Measurements from ENCODE around the gene BPIFB6.

BPIFB6 gene

DNA sequence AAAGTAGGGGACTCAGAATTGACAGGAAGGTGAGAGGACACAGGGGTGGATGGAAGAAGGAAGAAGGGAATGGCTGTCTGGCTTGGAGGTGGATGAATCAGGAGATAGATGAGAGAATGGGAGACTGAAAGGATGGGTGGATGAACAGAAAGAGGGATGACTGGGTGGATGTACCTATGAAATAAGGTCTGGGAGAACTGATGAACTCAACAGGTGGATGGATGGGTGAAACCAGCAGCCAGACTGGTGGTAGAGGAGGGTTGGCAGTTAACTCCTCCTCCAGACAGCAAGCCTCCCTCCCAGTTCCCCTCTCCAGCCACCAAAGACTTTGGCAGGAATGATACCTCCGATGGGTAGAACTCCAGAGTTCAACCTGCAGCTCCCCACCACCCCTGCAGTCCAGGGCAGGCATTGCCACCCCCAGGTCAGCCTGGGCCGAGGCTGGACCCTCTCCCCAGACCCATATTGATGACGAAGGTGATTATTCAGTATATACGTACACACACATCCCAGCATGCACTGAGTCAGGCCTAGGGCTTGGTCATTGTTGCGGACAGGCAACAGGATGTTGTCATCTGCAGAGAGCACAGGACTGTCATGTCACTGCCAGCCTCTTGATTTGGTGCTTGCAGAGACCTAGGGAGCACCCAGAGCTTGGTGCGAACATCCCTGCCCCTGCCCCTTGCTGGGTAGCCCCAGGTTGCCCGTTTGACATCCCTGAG, 29.2 kb upstream of the BPIFB6 start:
- no peak for DNase-seq (ENCODE audit: low spot score)

DNA sequence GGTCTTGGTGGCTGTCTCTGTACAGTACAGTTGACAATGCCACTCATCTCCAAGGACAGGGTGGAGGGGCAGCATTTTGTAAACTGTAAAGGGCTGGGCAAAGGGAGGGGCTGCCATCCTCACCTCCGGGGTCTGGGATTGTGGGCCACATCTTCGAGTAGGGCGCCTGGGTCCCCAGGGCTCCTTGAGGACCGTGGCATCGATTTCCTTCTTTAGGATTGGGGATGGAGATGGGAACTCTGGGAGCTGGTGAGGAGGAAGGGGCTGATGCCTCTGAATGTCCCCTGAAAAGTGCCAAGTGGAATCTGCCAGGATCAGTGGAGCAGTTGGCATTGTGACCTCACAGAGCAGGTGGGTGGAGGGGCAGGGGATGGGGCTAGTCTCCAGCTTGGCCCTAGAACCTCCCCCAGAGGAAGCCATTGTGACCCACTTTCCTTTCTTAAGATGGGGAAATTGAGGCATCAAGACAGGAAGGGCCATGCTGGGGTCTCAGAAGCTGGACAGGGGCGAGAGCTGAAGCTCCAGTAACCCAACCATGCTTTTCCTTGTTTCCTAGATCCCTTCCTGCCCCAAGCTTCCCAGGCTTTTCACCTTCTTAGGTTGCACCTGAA, 27.2 kb upstream of the BPIFB6 start, which contains the start of gene SUN5:
Gene SUN5, minus strand, starts transcription at position 293 of the 611 bp plus-strand sequence. Its CDS starts 93 bp downstream, at position 200.
- no peak for DNase-seq (ENCODE audit: low spot score)

DNA sequence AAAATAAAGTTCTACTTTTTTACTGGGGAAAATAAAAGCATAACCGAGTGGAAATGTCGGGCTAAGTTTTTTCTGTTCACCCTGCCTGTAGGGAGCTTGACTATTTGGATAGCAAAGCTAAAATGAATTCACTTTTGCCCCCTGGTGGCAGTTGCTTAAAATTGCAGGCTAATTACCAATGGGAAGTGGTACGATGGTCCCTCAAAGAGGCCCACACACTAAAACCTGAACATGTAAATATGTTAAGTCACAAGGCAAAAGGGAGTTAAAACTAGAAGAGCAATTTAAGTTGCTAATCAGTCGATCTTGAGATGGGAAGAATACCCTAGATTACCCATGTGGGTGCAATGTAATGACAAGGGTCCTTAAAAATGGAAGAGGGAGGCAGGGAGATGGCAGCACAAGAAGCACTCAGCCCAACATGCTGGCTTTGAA, 26.3 kb upstream of the BPIFB6 start:
- no peak for DNase-seq (ENCODE audit: low spot score)

DNA sequence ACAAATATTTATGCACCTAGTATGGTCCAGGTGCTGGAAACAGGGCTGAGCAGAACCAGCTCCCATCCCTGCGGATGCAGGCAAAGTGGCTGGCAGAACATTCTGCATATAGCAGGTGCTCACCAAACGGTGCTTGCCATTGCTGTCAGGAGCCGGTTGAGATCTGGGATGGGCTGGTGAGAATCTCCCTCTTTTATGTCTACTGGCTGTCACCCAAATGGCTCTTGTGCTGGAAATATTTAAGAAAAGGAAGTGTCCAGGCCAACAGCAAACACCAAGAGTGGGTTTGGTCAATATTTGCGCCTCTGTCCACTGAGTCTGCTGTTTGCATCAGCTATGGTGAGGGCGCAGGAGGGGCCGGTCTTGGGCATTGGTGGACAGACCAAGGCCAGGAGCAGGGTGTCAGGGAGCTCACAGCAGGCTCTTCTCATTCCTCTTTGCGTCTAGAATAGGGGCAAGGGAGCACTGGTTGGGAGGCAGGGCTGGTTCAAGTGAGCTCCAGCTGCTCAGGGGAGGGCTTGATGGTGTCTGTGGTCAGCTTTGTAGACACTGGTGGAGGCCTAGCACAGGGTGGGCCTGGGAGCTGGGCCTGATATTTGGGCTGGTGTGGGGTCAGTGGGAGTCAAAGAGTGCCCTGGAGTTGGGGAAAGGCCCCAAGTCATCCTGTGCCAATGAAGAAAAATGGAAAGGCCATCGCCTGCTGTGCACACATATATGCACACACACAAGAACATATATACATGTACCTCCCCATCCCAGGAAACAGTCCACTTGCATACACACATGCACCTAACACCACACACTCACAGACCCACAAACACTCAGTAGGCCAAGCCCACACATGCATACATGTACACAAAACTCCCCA, 25.3 kb upstream of the BPIFB6 start:
- no peak for DNase-seq (ENCODE audit: low spot score)

DNA sequence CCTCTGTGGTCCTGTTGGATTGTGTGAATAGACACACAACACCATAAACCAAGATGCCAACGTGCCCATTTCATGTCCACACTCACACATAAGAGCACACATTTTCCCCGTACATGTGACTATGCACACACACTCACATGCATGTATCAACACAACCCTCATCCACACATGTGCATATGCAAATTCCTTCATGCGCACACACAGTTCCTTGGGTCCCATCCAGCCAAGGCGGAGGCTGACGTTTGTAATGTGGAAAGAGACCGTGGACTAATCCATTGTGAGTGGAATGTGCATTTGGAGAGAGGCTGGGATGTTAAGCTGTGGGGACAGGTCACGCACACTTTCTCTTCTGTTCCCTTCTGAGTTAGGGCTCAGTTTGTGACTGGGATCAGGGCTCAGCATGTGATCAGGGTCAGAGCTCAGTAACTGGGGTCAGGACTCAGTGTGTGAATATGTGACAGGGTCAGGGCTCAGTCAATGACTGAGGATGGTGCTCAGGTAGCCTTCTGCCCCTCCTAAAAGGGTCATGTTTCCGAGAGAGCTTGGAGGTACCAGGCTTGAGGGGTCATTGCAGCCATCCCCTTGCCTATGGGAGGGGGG, 24.6 kb upstream of the BPIFB6 start:
- DNase-seq (ENCODE audit: low spot score) = no peak

DNA sequence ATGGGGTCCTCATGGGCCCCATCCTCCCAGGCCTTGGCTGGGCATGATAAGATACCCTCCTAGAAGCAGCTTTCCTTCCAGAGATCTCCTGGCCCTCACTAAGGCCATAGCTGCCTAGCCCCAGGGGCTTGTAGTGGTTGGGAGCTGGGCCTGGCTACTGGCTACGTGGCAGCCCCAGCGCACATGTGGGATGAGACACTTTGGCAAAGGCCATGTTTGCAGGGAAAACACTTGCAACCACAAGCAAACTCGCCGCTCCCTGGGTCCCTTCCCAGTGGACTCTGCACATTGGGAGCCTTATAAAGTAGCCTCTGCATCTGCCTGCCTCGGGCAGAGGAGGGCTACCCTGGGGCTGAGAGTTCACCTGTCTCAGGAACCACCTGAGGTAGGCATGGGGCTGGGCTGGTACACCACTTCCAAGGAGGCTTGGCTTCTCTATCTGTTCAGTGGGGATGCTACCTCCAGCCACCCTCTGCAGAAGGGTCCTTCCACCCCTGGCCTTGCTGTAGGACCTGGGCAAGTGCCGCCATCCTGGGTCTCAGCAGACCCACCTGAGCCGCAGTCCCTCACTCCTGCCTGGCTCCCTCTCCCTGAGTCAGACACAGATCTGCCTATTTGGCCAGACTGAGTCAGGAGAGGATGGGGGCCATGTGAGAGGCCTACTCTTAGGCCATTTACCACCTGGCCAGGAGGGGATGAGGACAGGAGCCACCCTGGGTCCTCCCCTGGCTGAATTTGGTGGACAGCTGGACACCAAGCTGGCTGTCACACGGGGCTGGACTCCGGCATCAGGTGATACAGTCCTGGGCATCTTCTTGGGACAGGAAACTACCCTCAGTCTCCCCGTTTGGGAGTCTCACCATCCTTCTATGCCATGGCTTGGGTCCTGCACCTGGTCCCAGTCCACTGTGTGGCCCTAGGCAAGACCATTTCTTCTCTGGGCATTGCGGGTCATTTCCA, 23.8 kb upstream of the BPIFB6 start, which contains the start of gene BPIFB2:
Gene BPIFB2, plus strand, starts transcription at position 329 of the 960 bp plus-strand sequence. CDS start 871 bp downstream, outside the sequence.
- no peak for DNase-seq (ENCODE audit: low spot score)

DNA sequence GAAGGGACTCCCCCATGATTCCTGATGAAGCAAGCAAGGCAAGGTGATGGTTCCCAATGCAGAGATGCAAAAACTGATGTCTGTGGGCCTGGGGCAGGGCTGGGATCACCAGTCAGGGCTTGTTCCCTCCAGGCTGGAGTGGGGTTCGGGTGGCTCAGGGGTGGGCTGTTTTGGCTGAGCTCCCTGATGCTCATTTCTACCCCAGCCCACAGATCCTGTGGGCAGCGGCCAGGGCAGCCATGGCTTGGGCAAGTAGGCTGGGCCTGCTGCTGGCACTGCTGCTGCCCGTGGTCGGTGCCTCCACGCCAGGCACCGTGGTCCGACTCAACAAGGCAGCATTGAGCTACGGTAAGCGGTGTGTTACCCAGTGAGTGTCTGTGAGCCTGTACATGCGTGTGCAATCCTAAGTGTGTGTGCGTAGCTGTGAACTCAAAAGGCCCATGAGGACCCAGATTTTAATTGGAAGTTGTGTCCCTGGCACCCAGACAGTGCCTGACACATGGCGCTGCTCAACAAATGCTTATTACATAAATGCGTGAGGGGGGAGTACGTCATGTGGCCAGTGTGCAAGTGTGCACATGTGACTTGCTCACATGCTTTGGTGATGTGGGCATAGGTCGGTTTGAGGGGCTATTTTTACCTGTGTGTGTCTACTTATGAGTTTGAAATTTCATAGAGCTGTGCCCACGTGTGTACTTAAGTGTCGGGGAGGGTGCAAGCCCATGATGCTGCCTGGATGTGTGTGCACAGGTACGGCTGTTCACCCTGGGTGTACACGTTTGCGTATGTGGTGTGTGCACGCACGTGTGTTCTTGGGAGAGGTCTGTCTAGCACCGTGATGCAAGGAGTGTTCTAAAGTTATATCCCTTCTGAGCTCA, 22.9 kb upstream of the BPIFB6 start:
- DNase-seq (ENCODE audit: low spot score) = no peak

DNA sequence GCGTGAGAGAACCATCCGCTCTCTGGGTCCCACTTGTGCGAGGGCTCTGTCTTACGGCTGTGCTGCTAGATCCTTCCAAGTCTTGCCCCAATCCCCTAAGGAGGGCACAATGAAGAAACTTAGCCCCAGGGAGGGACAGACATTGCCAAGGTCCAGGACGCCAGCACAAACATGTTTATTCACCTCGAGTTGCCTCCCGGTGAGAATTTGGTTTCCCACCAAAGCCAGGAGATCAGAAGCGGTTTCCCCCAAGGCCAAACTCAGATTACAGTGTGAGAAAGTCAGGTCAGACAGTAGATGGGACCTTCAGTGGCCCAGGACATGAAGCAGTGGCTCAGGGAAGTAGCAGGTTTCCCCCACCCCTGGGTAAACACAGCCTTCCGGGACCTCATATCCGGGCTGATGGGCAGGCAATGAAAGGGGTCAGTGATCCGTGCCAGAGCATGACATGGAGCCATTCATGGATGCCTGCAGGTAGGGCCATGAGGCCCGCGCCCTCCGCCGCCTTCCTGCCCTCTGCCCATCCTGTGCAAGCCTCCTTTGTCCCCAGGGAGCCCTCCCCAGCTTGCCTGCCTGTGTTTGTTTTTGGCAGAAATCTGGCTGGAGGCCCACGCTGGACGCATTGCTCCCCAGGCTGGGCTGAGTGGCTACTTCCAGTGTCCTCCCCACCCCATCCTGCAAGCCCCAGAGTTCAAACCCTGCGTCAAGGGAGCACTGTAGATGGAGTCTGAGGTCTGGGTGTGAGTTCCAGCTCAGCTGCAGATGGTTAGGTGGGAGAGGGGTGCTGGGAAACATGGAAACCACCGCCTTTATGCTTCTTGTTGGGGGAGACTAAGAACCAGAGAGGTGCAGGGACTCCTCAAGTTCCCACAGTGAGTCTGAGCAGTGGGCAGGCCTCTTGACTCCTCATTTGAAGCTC, 22.0 kb upstream of the BPIFB6 start:
- DNase-seq (ENCODE audit: low spot score) = no peak

DNA sequence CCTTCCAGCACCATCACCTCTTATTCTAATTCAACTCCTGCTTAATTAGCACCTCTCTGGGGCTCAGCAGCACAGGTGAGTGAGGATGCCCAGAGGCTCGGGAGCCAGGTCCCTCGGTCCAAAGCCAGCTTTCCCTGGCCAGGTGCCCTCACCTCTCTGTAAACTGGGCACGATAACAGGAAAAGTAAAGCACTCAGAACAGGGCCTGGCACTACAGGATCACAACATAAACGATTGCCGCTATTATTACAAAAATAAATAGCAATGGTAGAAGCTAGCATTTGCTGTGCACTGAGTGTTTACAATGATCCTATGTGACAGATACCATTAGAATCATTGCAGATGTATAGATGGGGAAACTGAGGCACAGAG, 21.3 kb upstream of the BPIFB6 start:
- DNase-seq (ENCODE audit: low spot score) = no peak

DNA sequence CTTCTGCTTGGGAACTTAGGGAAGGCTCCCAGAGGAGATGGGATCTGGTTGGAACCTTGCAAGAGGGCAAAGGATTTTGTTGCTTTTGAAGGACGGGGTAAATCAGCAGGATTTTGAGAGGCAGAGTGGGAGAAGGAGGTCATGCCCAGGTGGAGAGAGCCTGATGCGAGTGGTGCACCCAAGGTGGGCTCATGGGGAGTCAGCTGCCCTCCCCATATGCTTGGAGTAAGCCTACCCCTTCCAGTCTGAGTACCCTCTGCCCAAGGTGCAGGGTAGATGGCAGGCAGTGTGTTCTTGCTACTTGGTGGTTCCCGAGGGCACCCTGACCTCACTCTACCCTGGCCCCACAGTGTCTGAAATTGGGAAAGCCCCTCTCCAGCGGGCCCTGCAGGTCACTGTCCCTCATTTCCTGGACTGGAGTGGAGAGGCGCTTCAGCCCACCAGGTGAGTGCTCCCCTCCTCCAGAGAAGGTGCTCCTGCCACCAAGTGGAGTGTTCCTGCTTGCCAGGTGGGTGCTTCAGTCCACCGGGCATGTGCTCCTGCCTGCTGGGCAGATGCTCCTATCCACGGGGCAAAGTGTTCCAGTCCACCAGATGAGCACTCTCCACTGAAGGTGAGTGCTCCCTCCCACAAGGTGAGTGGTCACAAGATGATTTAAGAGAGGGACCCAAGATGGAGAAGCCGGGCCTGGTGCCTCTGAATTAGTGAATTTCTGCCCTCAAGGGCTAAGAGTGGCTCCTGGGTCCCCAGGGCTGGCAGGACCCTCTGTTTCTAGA, 20.6 kb upstream of the BPIFB6 start:
- DNase-seq (ENCODE audit: low spot score) = no peak

DNA sequence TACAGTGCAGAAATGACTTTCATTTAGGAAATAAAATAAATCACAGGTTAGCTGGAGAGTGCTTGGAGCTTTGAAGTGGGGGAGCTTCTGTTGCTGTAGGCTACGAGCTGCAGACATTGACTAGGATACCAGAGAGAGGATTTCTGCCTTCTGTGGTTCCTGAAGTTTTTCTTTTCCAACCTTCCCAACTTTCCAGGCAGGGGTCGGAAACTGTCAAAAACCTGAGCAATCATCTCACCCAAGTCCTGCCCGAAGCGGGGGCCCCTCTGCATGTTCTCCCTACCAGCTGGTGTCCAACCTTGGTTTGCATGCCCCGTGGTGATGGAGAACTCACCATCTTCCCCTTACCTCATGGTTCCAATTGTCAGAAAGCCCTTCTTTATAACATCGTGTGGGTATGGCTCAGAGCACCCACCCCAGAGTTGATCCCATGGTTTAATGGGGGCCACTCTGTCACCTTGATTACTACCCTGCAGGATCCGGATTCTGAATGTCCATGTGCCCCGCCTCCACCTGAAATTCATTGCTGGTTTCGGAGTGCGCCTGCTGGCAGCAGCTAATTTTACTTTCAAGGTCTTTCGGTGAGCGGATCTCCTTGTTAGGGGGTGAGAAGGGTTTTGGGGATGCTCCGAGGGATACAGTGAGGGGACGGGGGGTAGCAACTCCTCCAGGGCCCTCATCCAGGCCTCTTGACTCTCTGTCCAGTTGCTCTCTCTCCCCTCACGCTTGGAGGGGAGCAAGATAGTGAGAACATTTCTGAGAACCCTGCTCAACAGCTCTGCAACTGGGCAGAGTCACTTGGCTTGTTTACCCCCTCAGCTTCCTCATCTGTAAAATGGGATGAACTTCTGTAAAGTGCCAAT, 18.9 kb upstream of the BPIFB6 start:
- no peak for DNase-seq (ENCODE audit: low spot score)

DNA sequence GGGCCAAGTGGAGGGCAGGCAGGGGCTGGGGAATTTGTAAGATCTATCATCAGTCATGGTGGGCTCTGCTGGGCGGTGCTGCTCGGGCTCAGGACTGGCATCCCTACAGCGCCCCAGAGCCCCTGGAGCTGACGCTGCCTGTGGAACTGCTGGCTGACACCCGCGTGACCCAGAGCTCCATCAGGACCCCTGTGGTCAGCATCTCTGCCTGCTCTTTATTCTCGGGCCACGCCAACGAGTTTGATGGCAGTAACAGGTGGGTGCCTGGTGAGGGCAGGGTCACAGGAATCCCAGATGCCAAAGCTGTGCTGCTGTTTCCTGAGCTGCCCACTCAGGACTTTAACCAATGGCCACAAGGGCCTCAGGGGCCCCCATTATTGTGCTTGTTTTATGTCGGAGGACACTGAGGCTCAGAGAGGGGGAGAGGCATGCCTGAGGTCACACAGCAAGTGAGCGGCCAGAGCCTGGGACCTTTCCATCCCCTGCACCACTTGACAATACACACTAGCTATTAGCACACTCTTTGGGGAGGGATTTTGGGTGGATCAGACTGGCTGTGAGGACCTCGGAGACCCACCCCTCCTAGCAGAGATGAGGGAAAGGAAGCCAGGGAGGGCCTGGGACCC, 17.6 kb upstream of the BPIFB6 start:
- no peak for DNase-seq (ENCODE audit: low spot score)

DNA sequence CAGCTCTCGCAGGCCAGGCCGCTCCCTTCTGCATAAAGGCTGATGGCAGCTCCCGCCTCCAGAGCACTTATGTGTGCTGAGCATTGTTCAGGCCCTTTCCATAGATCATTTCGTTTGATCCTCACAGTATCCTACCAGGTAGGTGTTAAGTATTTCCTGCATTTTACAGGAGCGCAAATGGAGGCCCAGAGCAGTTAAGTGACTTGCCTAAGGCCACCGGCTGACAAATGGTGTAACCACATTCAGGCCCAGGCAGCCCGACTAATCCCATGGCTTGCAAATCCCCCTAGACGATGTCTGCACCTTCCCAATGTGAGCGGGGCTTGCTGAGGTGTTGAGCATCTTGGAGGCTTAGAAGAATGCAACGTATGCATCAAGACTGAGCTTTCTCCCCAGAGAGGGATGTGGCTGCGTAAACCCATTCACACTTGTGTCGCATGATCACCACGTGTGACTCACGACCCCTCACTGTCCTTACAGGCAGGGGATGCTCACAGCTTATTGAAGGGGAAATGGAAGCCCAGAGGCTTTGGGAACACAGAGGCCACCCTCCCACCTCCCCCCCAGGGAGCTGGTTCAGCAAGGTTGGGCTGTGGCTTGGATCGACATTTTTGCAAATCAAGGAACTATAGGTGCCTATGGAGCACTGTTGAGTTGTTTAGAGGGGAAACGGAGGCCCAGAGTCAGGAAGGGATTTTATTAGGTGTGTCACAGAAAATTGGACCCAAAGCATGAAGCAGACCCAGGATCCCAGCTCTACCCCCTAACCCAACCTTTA, 16.9 kb upstream of the BPIFB6 start:
- no peak for DNase-seq (ENCODE audit: low spot score)

DNA sequence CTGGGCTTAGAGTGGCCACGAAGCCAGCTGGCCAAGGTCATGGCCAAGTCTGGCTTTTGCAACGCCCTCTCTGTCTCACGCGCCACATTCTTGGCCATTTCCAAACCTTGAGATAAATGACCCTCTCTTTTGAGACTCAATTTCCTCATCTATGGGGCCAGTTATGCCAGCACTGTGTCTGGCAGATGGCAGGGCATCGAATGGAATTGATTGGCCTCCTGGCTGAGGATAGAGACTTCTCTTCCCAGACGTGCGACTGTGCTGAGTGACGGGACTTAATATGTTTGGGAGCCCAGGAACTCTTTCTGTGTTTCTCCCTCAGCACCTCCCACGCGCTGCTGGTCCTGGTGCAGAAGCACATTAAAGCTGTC, 16.3 kb upstream of the BPIFB6 start:
- no peak for DNase-seq (ENCODE audit: low spot score)

DNA sequence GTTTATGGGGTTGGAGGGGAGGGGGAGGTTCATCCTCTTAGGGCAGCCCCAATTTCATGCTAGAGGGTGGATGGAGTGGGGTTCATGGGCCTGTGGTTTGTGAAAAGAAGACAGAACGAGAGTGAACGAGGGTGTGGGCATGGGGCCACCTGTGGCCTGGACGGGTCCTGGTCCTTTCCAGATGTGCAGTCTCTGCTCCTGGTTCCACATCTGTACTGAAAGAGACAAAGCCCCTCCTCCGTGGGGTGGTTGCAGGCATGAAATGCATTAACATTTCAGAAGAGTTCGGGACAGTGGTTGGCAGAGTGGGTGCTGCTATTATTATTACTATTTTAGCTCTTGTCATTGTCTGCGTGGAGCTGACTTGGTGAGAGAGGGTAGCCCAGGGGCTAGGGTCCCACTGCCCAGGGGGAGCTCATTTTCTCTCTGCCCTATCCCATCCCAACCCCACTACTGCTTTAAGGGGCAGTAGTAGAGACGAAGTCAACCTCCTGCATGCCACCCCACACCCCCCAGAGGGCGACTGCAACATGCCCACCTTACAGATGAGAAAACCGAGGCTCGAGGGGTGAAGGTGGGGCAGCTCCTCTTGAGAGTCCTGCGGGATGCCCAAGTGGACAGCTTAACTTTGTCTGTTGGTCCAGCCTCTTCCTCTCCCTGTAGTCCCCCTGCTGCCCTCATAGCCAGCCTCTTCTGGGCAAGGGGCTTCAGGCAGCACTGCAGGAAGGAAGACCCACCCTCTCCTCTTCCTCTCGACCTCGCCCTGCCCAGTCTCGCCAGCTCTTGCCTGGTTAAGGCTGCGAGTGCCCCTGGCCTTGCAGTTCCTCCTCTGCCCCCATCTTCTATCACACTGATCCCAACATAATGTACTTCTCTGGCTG, 15.5 kb upstream of the BPIFB6 start:
- DNase-seq (ENCODE audit: low spot score) = no peak

All from pons (tissue), 1 donor.